Neural cell (in vitro differentiated cells): ENCODE measurements around the gene ATP12A. TPM values are rescaled to one million over a fixed set of nuclear protein-coding genes. Genes with fewer than 3 reads are reported as not detected.

Experiments
- H2AFZ ChIP-seq: fragments of 200-600, 300-800 bp; sonication (generic), shearing (Covaris generic); 2 replicates; pipeline ENCODE4 v1.6.0; 2014; ENCODE audit warnings: low read depth, mild to moderate bottlenecking, antibody characterized with exemption, low read length, moderate library complexity
- H3F3A ChIP-seq: fragments of 200-600 bp; shearing (Covaris generic); 2 replicates; pipeline ENCODE4 v1.6.1; 2016; ENCODE audit warnings: mild to moderate bottlenecking, moderate library complexity, mixed read lengths, antibody characterized with exemption, low read length; ENCODE audit not compliant: insufficient read depth, poor library complexity, severe bottlenecking
- H3K27ac ChIP-seq: fragments of 200-600, 300-800 bp; sonication (generic), shearing (Covaris generic); 2 replicates; pipeline ENCODE4 v1.5.1; 2014; ENCODE audit warnings: mild to moderate bottlenecking, low read length, moderate library complexity
- H3K27me3 ChIP-seq: fragments of 300-800, 200-600 bp; sonication (generic), shearing (Covaris generic); 2 replicates; pipeline ENCODE4 v1.6.0; 2014; ENCODE audit warnings: mild to moderate bottlenecking, low read depth, low read length, moderate library complexity; ENCODE audit not compliant: insufficient read depth
- H3K36me3 ChIP-seq: fragments of 300-800, 200-600 bp; sonication (generic), shearing (Covaris generic); 2 replicates; pipeline ENCODE4 v1.5.1; 2014; ENCODE audit warnings: mild to moderate bottlenecking, antibody characterized with exemption, low read length, moderate library complexity; ENCODE audit not compliant: insufficient read depth
- H3K4me2 ChIP-seq: fragments of 300-800, 200-600 bp; sonication (generic), shearing (Covaris generic); 2 replicates; pipeline ENCODE4 v1.6.0; 2014; ENCODE audit warnings: mild to moderate bottlenecking, low read length
- H3K4me3 ChIP-seq: fragments of 300-800, 200-600 bp; sonication (generic), shearing (Covaris generic); 2 replicates; pipeline ENCODE4 v1.5.1; 2014; ENCODE audit warnings: mild to moderate bottlenecking, low read length, moderate library complexity
- H3K79me2 ChIP-seq: fragments of 200-600 bp; shearing (Covaris generic); replicated peaks from 2 replicates; pipeline ENCODE4 v1.6.0; 2014; ENCODE audit warnings: mild to moderate bottlenecking, low read length, moderate library complexity; ENCODE audit not compliant: insufficient read depth
- H3K9ac ChIP-seq: fragments of 300-800, 200-600 bp; sonication (generic), shearing (Covaris generic); 2 replicates; pipeline ENCODE4 v1.6.1; 2016; ENCODE audit warnings: mild to moderate bottlenecking, low read length, mixed read lengths
- H3K9me2 ChIP-seq: fragments of 200-600 bp; shearing (Covaris generic); 2 replicates; pipeline ENCODE4 v1.6.1; 2016; ENCODE audit warnings: mild to moderate bottlenecking, low read length, mixed read lengths; ENCODE audit not compliant: insufficient read depth
- H3K9me3 ChIP-seq: fragments of 200-600, 300-800 bp; sonication (generic), shearing (Covaris generic); 2 replicates; pipeline ENCODE4 v1.6.1; 2016; ENCODE audit warnings: mild to moderate bottlenecking, mixed run types, low read length, moderate library complexity, mixed read lengths
- H4K20me1 ChIP-seq: fragments of 200-600 bp; shearing (Covaris generic); 2 replicates; pipeline ENCODE4 v1.6.1; 2016; ENCODE audit warnings: mild to moderate bottlenecking, mixed run types; ENCODE audit not compliant: insufficient read depth
- EP300 ChIP-seq: fragments of 450-650 bp; conservative IDR thresholded peaks from 2 replicates; pipeline ENCODE4 v1.6.1; 2014; ENCODE audit warnings: antibody characterized with exemption, mild to moderate bottlenecking, moderate library complexity; ENCODE audit not compliant: poor library complexity, severe bottlenecking
- EZH2 ChIP-seq: fragments of 200-600, 300-800 bp; shearing (Covaris generic), sonication (generic); IDR thresholded peaks from 2 replicates; pipeline ENCODE4 v1.6.1; 2014; ENCODE audit warnings: antibody characterized with exemption, low read length, borderline replicate concordance, mild to moderate bottlenecking; ENCODE audit not compliant: insufficient read depth, poor library complexity, severe bottlenecking
- MXI1 ChIP-seq: fragments of 450-650 bp; conservative IDR thresholded peaks from 2 replicates; pipeline ENCODE4 v1.6.1; 2014; ENCODE audit warnings: antibody characterized with exemption, mild to moderate bottlenecking; ENCODE audit not compliant: poor library complexity, severe bottlenecking
- POLR2AphosphoS5 ChIP-seq: IDR thresholded peaks from 2 replicates; pipeline ENCODE4 v1.6.1; 2012
- RAD21 ChIP-seq: fragments of 450-650 bp; conservative IDR thresholded peaks from 2 replicates; pipeline ENCODE4 v1.6.1; 2014; ENCODE audit warnings: antibody characterized with exemption, mild to moderate bottlenecking, moderate library complexity
- SMC3 ChIP-seq: fragments of 450-650 bp; conservative IDR thresholded peaks from 2 replicates; pipeline ENCODE4 v1.6.1; 2014; ENCODE audit warnings: antibody characterized with exemption, mild to moderate bottlenecking, moderate library complexity; ENCODE audit not compliant: poor library complexity
- TAF1 ChIP-seq: IDR thresholded peaks from 2 replicates; pipeline ENCODE4 v1.6.1; 2012; ENCODE audit warnings: low read depth
- polyA plus RNA-seq: library from polyadenylated mRNA; depleted of rRNA; stranded (reverse); fragments of >200 nt; gene quantifications from 2 replicates; pipeline ENCODE4 v1.2.3, GENCODE V29; 2014
- TF ChIP-seq, protein P1 (sequence below): IDR thresholded peaks from 2 replicates; pipeline ENCODE4 v1.6.1; 2012; ENCODE audit warnings: borderline replicate concordance
- TF ChIP-seq, protein P2 (sequence below): fragments of 450-650 bp; IDR thresholded peaks from 2 replicates; pipeline ENCODE4 v1.5.1; 2014; ENCODE audit warnings: antibody characterized with exemption, mild to moderate bottlenecking, moderate library complexity; ENCODE audit not compliant: poor library complexity, severe bottlenecking

Gene ATP12A
- polyA plus RNA-seq, 1 donor from 2014 or later = not detected

DNA sequence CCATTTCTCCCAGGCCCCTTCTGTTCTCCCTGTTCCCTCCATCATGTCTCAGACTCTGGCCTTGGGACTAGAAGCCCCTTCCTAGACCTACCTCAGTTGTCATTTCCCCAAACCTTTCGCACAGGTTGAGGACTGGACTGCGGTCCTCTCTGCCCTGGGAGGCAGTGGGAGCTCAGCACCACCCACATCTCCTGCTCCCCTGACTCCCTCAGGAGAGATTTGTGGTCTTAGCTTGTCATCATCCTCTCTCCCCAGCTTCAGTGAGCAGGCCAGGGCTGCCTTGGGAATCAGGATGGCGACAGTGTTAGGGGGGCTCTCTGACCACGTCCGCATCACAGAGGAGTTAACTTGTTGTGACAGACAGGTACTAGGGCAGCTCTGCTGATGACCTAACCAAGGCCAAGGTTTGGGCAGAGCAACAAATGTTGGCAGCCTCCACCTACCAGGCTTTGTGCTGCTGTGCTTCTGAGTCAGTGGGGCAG, 58.2 kb downstream of the ATP12A start:
- H3F3A ChIP-seq = no peaks in the 10 kb centered on the region
- H3K9ac ChIP-seq = no peak overlapping the region
- peaks cover 2% of the 10 kb centered on the region for H3K27me3 ChIP-seq
- no peak overlapping the region for H3K4me3 ChIP-seq
- no peaks in the 10 kb centered on the region for H3K36me3 ChIP-seq
- no peak overlapping the region for H3K27ac ChIP-seq
- no peaks in the 10 kb centered on the region for H3K79me2 ChIP-seq
- no peaks in the 10 kb centered on the region for H3K9me2 ChIP-seq
- H4K20me1 ChIP-seq = no peaks in the 10 kb centered on the region
- no peak overlapping the region for H2AFZ ChIP-seq
- no peaks in the 10 kb centered on the region for H3K9me3 ChIP-seq
- TF ChIP-seq EP300 = no peak
- no peak for TF ChIP-seq EZH2
- no peak for TF ChIP-seq MXI1
- TF ChIP-seq, protein P1, sequence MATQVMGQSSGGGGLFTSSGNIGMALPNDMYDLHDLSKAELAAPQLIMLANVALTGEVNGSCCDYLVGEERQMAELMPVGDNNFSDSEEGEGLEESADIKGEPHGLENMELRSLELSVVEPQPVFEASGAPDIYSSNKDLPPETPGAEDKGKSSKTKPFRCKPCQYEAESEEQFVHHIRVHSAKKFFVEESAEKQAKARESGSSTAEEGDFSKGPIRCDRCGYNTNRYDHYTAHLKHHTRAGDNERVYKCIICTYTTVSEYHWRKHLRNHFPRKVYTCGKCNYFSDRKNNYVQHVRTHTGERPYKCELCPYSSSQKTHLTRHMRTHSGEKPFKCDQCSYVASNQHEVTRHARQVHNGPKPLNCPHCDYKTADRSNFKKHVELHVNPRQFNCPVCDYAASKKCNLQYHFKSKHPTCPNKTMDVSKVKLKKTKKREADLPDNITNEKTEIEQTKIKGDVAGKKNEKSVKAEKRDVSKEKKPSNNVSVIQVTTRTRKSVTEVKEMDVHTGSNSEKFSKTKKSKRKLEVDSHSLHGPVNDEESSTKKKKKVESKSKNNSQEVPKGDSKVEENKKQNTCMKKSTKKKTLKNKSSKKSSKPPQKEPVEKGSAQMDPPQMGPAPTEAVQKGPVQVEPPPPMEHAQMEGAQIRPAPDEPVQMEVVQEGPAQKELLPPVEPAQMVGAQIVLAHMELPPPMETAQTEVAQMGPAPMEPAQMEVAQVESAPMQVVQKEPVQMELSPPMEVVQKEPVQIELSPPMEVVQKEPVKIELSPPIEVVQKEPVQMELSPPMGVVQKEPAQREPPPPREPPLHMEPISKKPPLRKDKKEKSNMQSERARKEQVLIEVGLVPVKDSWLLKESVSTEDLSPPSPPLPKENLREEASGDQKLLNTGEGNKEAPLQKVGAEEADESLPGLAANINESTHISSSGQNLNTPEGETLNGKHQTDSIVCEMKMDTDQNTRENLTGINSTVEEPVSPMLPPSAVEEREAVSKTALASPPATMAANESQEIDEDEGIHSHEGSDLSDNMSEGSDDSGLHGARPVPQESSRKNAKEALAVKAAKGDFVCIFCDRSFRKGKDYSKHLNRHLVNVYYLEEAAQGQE = no peak
- no peak for TF ChIP-seq POLR2AphosphoS5
- TF ChIP-seq TAF1 = no peak
- no peak for TF ChIP-seq SMC3
- TF ChIP-seq RAD21 = no peak
- TF ChIP-seq, protein P2, sequence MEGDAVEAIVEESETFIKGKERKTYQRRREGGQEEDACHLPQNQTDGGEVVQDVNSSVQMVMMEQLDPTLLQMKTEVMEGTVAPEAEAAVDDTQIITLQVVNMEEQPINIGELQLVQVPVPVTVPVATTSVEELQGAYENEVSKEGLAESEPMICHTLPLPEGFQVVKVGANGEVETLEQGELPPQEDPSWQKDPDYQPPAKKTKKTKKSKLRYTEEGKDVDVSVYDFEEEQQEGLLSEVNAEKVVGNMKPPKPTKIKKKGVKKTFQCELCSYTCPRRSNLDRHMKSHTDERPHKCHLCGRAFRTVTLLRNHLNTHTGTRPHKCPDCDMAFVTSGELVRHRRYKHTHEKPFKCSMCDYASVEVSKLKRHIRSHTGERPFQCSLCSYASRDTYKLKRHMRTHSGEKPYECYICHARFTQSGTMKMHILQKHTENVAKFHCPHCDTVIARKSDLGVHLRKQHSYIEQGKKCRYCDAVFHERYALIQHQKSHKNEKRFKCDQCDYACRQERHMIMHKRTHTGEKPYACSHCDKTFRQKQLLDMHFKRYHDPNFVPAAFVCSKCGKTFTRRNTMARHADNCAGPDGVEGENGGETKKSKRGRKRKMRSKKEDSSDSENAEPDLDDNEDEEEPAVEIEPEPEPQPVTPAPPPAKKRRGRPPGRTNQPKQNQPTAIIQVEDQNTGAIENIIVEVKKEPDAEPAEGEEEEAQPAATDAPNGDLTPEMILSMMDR = no peak
- no peak overlapping the region for H3K4me2 ChIP-seq

DNA sequence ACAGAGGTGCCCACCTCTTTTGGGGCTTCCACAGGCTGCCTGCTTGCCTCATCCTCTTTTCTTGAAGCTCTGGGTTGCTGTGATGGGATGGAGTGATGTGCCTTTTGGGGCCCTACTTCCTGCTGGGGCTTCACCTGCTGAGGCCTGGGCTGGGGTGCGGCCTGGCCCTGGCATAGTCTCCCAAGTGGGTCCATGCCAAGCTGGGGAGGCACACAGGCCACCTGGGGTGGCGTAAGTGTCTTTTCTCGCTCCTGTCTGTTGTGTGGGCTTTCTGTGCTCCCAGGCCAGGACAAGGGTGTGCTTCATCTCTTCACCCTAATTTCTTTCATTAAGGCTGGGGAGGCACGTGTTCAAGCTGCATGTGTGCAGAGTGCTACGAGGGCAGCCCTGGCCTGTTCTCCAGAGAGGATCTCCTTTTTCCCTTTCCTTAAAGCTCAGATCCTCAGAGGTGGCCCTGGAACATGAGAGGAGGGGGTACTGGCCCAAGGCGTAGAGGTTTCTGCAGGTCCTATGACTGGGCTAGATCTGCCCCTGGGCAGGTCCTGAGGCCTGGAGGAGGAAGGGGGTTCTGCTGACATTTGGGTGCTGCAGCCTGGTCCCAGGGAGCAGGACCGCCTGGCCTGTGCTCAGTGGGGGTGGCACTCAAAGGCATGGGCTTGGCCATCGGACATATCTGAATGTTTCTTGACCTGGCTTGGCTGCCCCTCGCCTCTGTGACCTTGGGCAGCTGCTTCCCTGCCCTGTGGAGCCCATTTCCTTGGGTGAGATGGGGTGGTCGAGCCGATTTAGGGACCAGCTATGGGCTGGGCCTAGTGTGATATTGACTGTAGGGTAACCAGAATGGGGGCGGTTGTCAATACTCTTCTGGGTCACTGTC, 60.0 kb downstream of the ATP12A start:
- Histone ChIP-seq H3K4me3 (no peak overlapping the region), H3F3A (no peaks in the 10 kb centered on the region), H3K9me3 (no peaks in the 10 kb centered on the region), H3K36me3 (no peaks in the 10 kb centered on the region), H2AFZ (no peak overlapping the region), H3K4me2 (no peak overlapping the region), H3K27me3 (peaks cover 21% of the 10 kb centered on the region), H3K79me2 (no peaks in the 10 kb centered on the region), H4K20me1 (no peaks in the 10 kb centered on the region), H3K27ac (no peak overlapping the region), H3K9ac (no peak overlapping the region), H3K9me2 (no peaks in the 10 kb centered on the region)
- TF ChIP-seq TAF1 (no peak), EP300 (no peak), RAD21 (no peak), SMC3 (no peak), MXI1 (no peak), EZH2 (no peak), POLR2AphosphoS5 (no peak)
- TF ChIP-seq, protein P2 = no peak
- TF ChIP-seq, protein P1 = no peak
